ENCODE measurements around the gene PRKAG1. TPM values are rescaled to one million over a fixed set of nuclear protein-coding genes. Genes with fewer than 3 reads are reported as not detected.
A peak's percentile ranks its signal among the peaks of the same experiment; 100 is the strongest.

Gene PRKAG1
- total and polyA plus RNA-seq, 10 of the 15 experiments (the other 5 are each of a cell fraction or from before 2014, with no cell fraction given): 44.5 to 91.6 (median 60.9) TPM

DNA sequence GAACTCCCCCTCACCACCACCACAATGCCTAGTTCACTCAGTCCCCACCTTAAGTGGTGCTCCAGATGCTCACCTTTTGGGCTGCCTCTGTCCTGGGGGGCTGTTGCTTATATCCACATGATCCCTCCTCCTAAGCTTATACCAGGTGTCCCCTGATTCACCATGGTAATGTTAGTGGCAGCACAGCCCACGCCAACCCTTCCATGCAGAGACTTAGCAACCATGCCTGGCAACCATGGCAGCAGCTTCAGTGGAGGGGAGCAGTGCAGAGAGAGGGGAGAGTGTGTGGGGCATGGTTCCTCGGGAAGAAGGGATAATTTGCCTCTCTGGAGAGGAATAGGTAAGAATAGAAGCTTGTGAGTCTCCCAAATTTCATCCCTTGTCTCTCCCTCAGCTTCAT, 18.2 kb downstream of the PRKAG1 start:
- Histone ChIP-seq H4K20me1 (ENCODE audit: control insufficient read depth, insufficient read depth) (peaks cover 3% of the 10 kb centered on the region), H3K27ac (ENCODE audit: control insufficient read depth, insufficient read depth) (no peak overlapping the region; the same call in 1 of the 2 replicates), H3K36me3 (ENCODE audit: control insufficient read depth in 2 of 2, insufficient read depth in 2 of 2, low read length in 1 of 2) (peaks cover 5 to 15% of the 10 kb centered on the region in 2 experiments), H3K27me3 (replicated peaks in 1 of 2; ENCODE audit: control insufficient read depth in 2 of 2, insufficient read depth in 2 of 2, low read length in 1 of 2) (no peaks in the 10 kb centered on the region), H3K9ac (ENCODE audit: control insufficient read depth, insufficient read depth, low read length) (peak overlapping the region; percentile 63), H3K4me3 (peak overlapping the region; percentile 69; the same call in 1 of the 2 replicates), H3K4me2 (ENCODE audit: control insufficient read depth, insufficient read depth) (peak overlapping the region; percentile 96), H3K4me1 (ENCODE audit: control insufficient read depth, insufficient read depth, low read length) (peaks cover 27% of the 10 kb centered on the region), H3K79me2 (ENCODE audit: control insufficient read depth, insufficient read depth, low read length) (peaks cover 5% of the 10 kb centered on the region), H2AFZ (ENCODE audit: control insufficient read depth, low read depth, low read length) (no peak overlapping the region), H3K9me3 (replicated peaks; ENCODE audit: control insufficient read depth, insufficient read depth, low read length) (no peaks in the 10 kb centered on the region)
- ChIA-PET POLR2A (interaction anchor here (0.9 to 6.0 kb wide), 9 partner anchors 9 to 148 kb away, joined by 3 to 52 read pairs (median 5); partner anchors contain the start of genes DDX23, PRKAG1 and RHEBL1), RAD21 (ENCODE audit: unreplicated experiment) (interaction anchor here (0.7 to 5.4 kb wide), 6 partner anchors 16 to 136 kb away, joined by 3 to 62 read pairs (median 4); partner anchors contain the start of genes LMBR1L, PRKAG1 and RHEBL1), SMC1A (ENCODE audit: uncharacterized antibody, unreplicated experiment) (interaction anchor here (0.6 to 4.7 kb wide), 6 partner anchors 12 to 148 kb away, joined by 3 to 47 read pairs (median 4); partner anchors contain the start of genes ARF3, DDX23 and PRKAG1), CTCF (interaction anchor here (0.7 to 14.1 kb wide), 16 partner anchors 12 to 292 kb away, joined by 3 to 172 read pairs (median 4); partner anchors contain the start of genes DDX23, DHH and PRKAG1)
- ATAC-seq (no peak), DNase-seq (ENCODE audit: low read depth, low spot score) (no peak), FAIRE-seq (no peak)
- TF ChIP-seq POLR2AphosphoS2 (IDR thresholded peaks at IDR 0.05; ENCODE audit: low read depth, low read length): no peak
- peak in 1 of 2 experiments; percentile 6; a peak in 1 of 3 replicates for TF ChIP-seq EGR1 (IDR thresholded peaks at IDR 0.05; ENCODE audit: borderline replicate concordance in 1 of 2, low read depth in 2 of 2, low read length in 2 of 2)
- BruUV-seq (replicated peaks): no TSS peak
- intact Hi-C loops (cut with micrococcal nuclease; ENCODE audit: unreplicated experiment): no loop called here
- in situ Hi-C loops (cut with MboI): no loop called here
- 97% methylated on average over 2 of the region's 2 CpGs for WGBS (ENCODE audit: insufficient coverage, insufficient replicate concordance, low lambda C conversion rate, missing lambda C conversion rate)

GRCh38 chr12:48999371-49000131, 19.0 kb downstream of the PRKAG1 start, which contains the start of gene DDN:
TSS of gene DDN (minus strand) at chr12:48999375. CDS start at chr12:48999287, 88 bp downstream.
- in situ Hi-C loops (cut with MboI): no loop called here
- Histone ChIP-seq H3K4me1 (ENCODE audit: control insufficient read depth, insufficient read depth, low read length) (peaks cover 27% of the 10 kb centered on the region), H3K36me3 (ENCODE audit: control insufficient read depth in 2 of 2, insufficient read depth in 2 of 2, low read length in 1 of 2) (peaks cover 5 to 11% of the 10 kb centered on the region in 2 experiments), H3K9ac (ENCODE audit: control insufficient read depth, insufficient read depth, low read length) (peak within 1 kb of the TSS; percentile 63), H3K4me2 (ENCODE audit: control insufficient read depth, insufficient read depth) (peak within 1 kb of the TSS; percentile 96), H3K79me2 (ENCODE audit: control insufficient read depth, insufficient read depth, low read length) (peaks cover 5% of the 10 kb centered on the region), H3K4me3 (peak within 1 kb of the TSS; percentile 69), H3K9me3 (replicated peaks; ENCODE audit: control insufficient read depth, insufficient read depth, low read length) (no peaks in the 10 kb centered on the region), H2AFZ (ENCODE audit: control insufficient read depth, low read depth, low read length) (peak within 1 kb of the TSS; percentile 73), H3K27ac (ENCODE audit: control insufficient read depth, insufficient read depth) (peak within 1 kb of the TSS; percentile 60), H4K20me1 (ENCODE audit: control insufficient read depth, insufficient read depth) (peaks cover 3% of the 10 kb centered on the region), H3K27me3 (replicated peaks in 1 of 2; ENCODE audit: control insufficient read depth in 2 of 2, insufficient read depth in 2 of 2, low read length in 1 of 2) (no peaks in the 10 kb centered on the region)
- ChIA-PET CTCF (interaction anchor here (0.8 to 14.1 kb wide), 17 partner anchors 11 to 236 kb away, joined by 3 to 172 read pairs (median 5); partner anchors contain the start of genes DDX23, DHH and PRKAG1), SMC1A (ENCODE audit: uncharacterized antibody, unreplicated experiment) (interaction anchor here (1.0 to 4.7 kb wide), 6 partner anchors 11 to 147 kb away, joined by 3 to 47 read pairs (median 4); partner anchors contain the start of genes ARF3, DDX23 and PRKAG1), RAD21 (ENCODE audit: unreplicated experiment) (interaction anchor here (0.7 to 5.4 kb wide), 10 partner anchors 17 to 135 kb away, joined by 3 to 62 read pairs (median 4); partner anchors contain the start of genes ARF3, LMBR1L, PRKAG1 and RHEBL1), POLR2A (interaction anchor here (0.6 to 6.0 kb wide), 11 partner anchors 10 to 147 kb away, joined by 3 to 52 read pairs (median 5); partner anchors contain the start of genes DDX23, PRKAG1 and RHEBL1)
- WGBS (ENCODE audit: insufficient coverage, insufficient replicate concordance, low lambda C conversion rate, missing lambda C conversion rate): 3% methylated on average over 16 of the region's 30 CpGs
- intact Hi-C loops (cut with micrococcal nuclease; ENCODE audit: unreplicated experiment): loop anchor here (1.0 to 5.0 kb wide), 3 partner anchors 19 to 97 kb away; partner anchors contain the start of genes DHH and PRKAG1
- BruUV-seq (replicated peaks): TSS peak; percentile 66
- DNase-seq (ENCODE audit: low read depth, low spot score): no peak
- FAIRE-seq: no peak
- ATAC-seq: peak; percentile 69
- TF ChIP-seq ZZZ3 (IDR thresholded peaks at IDR 0.05; ENCODE audit: control insufficient read depth, insufficient read length, low read depth) (no peak), EGR1 (IDR thresholded peaks at IDR 0.05; ENCODE audit: borderline replicate concordance in 1 of 2, low read depth in 2 of 2, low read length in 2 of 2) (0 out of 3 replicates have a peak, but pooled peaks of 1 of the 2 experiments have one; percentile 47), IKZF2 (IDR thresholded peaks at IDR 0.05) (no peak), NR2C1 (IDR thresholded peaks at IDR 0.05) (no peak), IKZF1 (conservative IDR thresholded peaks at IDR 0.05) (0 out of 2 replicates have a peak, but pooled peaks have one; percentile 24), NFYA (IDR thresholded peaks at IDR 0.05; ENCODE audit: borderline replicate concordance, low read depth, low read length) (no peak), POLR2A (IDR thresholded peaks at IDR 0.05; ENCODE audit: low read depth, low read length) (0 out of 2 replicates have a peak, but pooled peaks have one; percentile 64), ASH2L (IDR thresholded peaks at IDR 0.05; ENCODE audit: borderline replicate concordance, low read depth) (no peak), SRF (IDR thresholded peaks at IDR 0.05; ENCODE audit: low read depth in 2 of 2, low read length in 2 of 2) (no peak), SMAD5 (IDR thresholded peaks at IDR 0.05; ENCODE audit: low read depth) (no peak; the same call in 1 of the 2 replicates), RFX5 (IDR thresholded peaks at IDR 0.05; ENCODE audit: low read depth, low read length) (no peak), ZNF217 (IDR thresholded peaks at IDR 0.05) (no peak), LARP7 (IDR thresholded peaks at IDR 0.05) (peak; percentile 40; the same call in 1 of the 2 replicates)

Data from GM12878 (cell line).